HG03442 (cell line): ENCODE data around the gene JOSD2.
A peak's percentile ranks its signal among the peaks of the same experiment; 100 is the strongest.
"Not testable (repeated sequence)": the region's sequence is repeated elsewhere in the genome, so short reads cannot be mapped to it uniquely, and the experiment has no call there.

ENCODE experiments used
- ATAC-seq: cut with Tn5 transposase; IDR thresholded peaks from one replicate; pipeline ENCODE4 v1.9.1; 2021; ENCODE audit warnings: mild to moderate bottlenecking, moderate library complexity; ENCODE audit not compliant: unreplicated experiment

Gene JOSD2

GRCh38 chr19:50478901-50479715 lies 31.9 kb downstream of the JOSD2 start:
- ATAC-seq, result no peak

GRCh38 chr19:50477751-50478515 lies 33.1 kb downstream of the JOSD2 start:
- ATAC-seq, result no peak

GRCh38 chr19:50476907-50477238 lies 34.1 kb downstream of the JOSD2 start:
- no peak for ATAC-seq

- ATAC-seq, result peak; percentile 86
These were observed 34.6 kb downstream of the JOSD2 start, which contains the start of the genes EMC10 and GARIN5A for GRCh38 chr19:50476224-50476906. Gene EMC10 (plus strand): TSS chr19:50476507. CDS start chr19:50476545, 38 bp downstream. Gene GARIN5A (minus strand): TSS chr19:50476848. CDS start chr19:50476388, 460 bp downstream.

GRCh38 chr19:50475736-50476223 lies 35.2 kb downstream of the JOSD2 start:
- peak; percentile 13 for ATAC-seq

- no peak for ATAC-seq
These were observed 35.9 kb downstream of the JOSD2 start for GRCh38 chr19:50475101-50475568.

- ATAC-seq, result not testable (repeated sequence)
These were observed 37.7 kb downstream of the JOSD2 start for GRCh38 chr19:50473336-50473735.

- no peak for ATAC-seq
These were observed 42.2 kb downstream of the JOSD2 start for GRCh38 chr19:50468818-50469217.

GRCh38 chr19:50467566-50467965 lies 43.4 kb downstream of the JOSD2 start:
- no peak for ATAC-seq

- ATAC-seq, result no peak
These were observed 44.3 kb downstream of the JOSD2 start for GRCh38 chr19:50466706-50467039.

- ATAC-seq, result no peak
These were observed 44.8 kb downstream of the JOSD2 start for GRCh38 chr19:50465986-50466705.

- ATAC-seq, result no peak
These were observed 46.0 kb downstream of the JOSD2 start for GRCh38 chr19:50465000-50465399.

- ATAC-seq, result no peak
These were observed 46.6 kb downstream of the JOSD2 start for GRCh38 chr19:50464348-50464747.

- no peak for ATAC-seq
These were observed 48.0 kb downstream of the JOSD2 start for GRCh38 chr19:50462970-50463369.

- ATAC-seq, result no peak
These were observed 49.7 kb downstream of the JOSD2 start for GRCh38 chr19:50461066-50461875.

- ATAC-seq, result peak; percentile 59
These were observed 50.7 kb downstream of the JOSD2 start for GRCh38 chr19:50460161-50460765.

GRCh38 chr19:50459638-50460037 lies 51.4 kb downstream of the JOSD2 start:
- no peak for ATAC-seq

GRCh38 chr19:50459067-50459456 lies 51.9 kb downstream of the JOSD2 start:
- no peak for ATAC-seq

GRCh38 chr19:50458396-50459066 lies 52.5 kb downstream of the JOSD2 start:
- ATAC-seq, result no peak
